ENCODE data around the gene FARS2. TPM values are rescaled to one million over a fixed set of nuclear protein-coding genes. Genes with fewer than 3 reads are reported as not detected.

Gene FARS2
- total and polyA plus RNA-seq, 4 donors = 6.3 to 14.2 (median 10.5) TPM

DNA sequence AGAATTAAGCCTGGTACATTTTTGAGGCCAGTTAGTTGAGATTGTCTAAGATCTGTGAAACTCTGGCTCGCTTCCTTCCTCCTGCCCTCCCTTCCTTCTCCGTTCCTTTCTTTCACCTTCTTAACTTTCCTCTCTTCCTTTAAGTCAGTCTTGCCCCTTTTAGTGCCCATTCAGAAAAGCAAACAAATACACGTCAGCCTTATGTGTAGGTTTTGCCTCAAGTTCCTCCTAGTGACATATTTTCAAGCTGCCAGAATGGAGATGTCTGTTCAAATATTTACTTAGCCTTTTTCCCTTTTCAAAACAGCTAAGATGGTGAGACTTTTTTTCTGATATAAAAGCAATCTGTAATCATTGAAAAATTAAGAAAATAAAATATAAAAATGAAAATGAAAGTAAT lies 178.4 kb downstream of the FARS2 start:
- 59 to 63% methylated on average over 3 of the region's 3 CpGs for WGBS, 2 donors
- H3K9me3 ChIP-seq (ENCODE audit: control insufficient read depth, low read length) = no peaks in the 10 kb centered on the region
- no peak overlapping the region for H3K4me3 ChIP-seq (ENCODE audit: low read length in 2 of 2)
- H3K36me3 ChIP-seq (ENCODE audit: control insufficient read depth in 1 of 2, insufficient read depth in 2 of 2, low read length in 1 of 2) = no peaks in the 10 kb centered on the region
- intact Hi-C loops (cut with DNase I) = no loop called here
- peaks cover 0 to 2% of the 10 kb centered on the region in 2 donors for H3K4me1 ChIP-seq (ENCODE audit: control insufficient read depth in 1 of 2, insufficient read depth in 2 of 2, low read length in 2 of 2)
- no peak overlapping the region for H3K27ac ChIP-seq (ENCODE audit: low read depth in 1 of 2, low read length in 2 of 2)
- no peak for ATAC-seq (ENCODE audit: low FRiP score)
- H3K27me3 ChIP-seq (ENCODE audit: control insufficient read depth in 1 of 2, insufficient read depth in 2 of 2, low read length in 1 of 2) = no peaks in the 10 kb centered on the region
- no peak for DNase-seq

DNA sequence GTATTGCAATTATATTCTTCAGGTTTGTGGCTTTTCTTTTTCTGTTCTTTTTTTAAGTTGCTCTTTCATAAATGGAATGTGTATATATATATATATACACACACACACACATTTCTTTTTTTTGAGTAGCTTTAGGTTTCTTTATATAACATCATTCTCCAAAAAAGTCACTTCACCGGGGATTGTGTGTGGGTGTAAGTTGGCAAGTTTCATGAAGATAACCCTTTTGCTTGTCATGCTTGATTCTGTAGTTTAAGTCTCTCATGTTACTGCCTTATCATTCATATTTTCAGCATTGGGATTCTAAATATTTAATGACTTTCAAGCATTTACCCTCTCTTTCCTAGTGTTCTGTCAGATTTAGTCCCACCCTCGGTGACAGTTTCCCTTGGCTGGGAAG lies 181.0 kb downstream of the FARS2 start:
- no peak for DNase-seq
- no peak for ATAC-seq (ENCODE audit: low FRiP score)
- H3K27me3 ChIP-seq (ENCODE audit: control insufficient read depth in 1 of 2, insufficient read depth in 2 of 2, low read length in 1 of 2) = no peaks in the 10 kb centered on the region
- WGBS, 2 donors = 53 to 65% methylated on average over 2 of the region's 2 CpGs
- no peak overlapping the region for H3K4me3 ChIP-seq (ENCODE audit: low read length in 2 of 2)
- no peak overlapping the region for H3K27ac ChIP-seq (ENCODE audit: low read depth in 1 of 2, low read length in 2 of 2)
- H3K9me3 ChIP-seq (ENCODE audit: control insufficient read depth, low read length) = no peaks in the 10 kb centered on the region
- intact Hi-C loops (cut with DNase I) = no loop called here
- no peaks in the 10 kb centered on the region for H3K4me1 ChIP-seq (ENCODE audit: control insufficient read depth in 1 of 2, insufficient read depth in 2 of 2, low read length in 2 of 2)
- H3K36me3 ChIP-seq (ENCODE audit: control insufficient read depth in 1 of 2, insufficient read depth in 2 of 2, low read length in 1 of 2) = no peaks in the 10 kb centered on the region

DNA sequence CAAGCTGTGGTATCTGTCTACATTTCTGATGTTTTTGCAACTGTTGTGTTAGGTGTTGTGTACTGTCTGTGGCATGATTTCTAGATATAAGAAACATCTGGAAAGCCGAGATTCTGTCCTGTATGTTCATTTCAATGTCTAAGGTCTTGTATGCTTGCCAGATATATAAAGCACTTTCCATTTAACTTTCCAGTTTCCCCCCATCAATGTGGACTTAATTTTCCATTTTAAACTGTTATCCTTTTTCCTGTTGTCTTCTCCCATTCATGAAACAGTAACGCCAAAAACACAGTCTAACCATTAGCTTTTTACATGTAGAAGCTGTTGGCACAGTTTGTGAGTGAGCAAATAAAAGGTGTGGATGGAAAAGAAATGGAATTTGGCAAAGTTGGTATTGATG lies 181.6 kb downstream of the FARS2 start:
- Histone ChIP-seq H3K9me3 (ENCODE audit: control insufficient read depth, low read length) (no peaks in the 10 kb centered on the region), H3K4me1 (ENCODE audit: control insufficient read depth in 1 of 2, insufficient read depth in 2 of 2, low read length in 2 of 2) (no peaks in the 10 kb centered on the region), H3K27me3 (ENCODE audit: control insufficient read depth in 1 of 2, insufficient read depth in 2 of 2, low read length in 1 of 2) (no peaks in the 10 kb centered on the region), H3K36me3 (ENCODE audit: control insufficient read depth in 1 of 2, insufficient read depth in 2 of 2, low read length in 1 of 2) (no peaks in the 10 kb centered on the region), H3K4me3 (ENCODE audit: low read length in 2 of 2) (no peak overlapping the region), H3K27ac (ENCODE audit: low read depth in 1 of 2, low read length in 2 of 2) (no peak overlapping the region)
- 72 to 84% methylated on average over 2 of the region's 2 CpGs for WGBS, 2 donors
- intact Hi-C loops (cut with DNase I) = no loop called here
- ATAC-seq (ENCODE audit: low FRiP score) (no peak), DNase-seq (no peak)

DNA sequence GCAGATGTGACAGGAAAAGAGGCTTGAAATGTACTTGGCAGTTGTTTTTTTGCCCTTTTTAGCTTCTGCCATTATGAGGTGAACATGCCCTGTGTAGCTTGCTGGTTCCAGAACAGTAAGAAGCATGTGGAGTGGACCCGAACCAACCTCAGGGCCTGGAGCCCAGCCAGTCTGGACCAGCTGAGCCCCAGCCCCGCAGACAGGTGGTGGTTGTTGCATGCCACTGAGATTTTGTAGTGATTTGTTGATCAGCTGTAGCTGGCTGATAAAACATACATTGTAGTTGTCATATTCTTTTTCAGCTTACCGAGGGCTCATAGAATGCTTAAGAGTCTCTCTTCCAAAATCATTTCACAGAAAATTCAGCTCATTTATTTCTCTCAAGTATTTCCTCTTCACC lies 182.2 kb downstream of the FARS2 start:
- DNase-seq = no peak
- H3K27ac ChIP-seq (ENCODE audit: low read depth in 1 of 2, low read length in 2 of 2) = no peak overlapping the region
- no peak for ATAC-seq (ENCODE audit: low FRiP score)
- H3K27me3 ChIP-seq (ENCODE audit: control insufficient read depth in 1 of 2, insufficient read depth in 2 of 2, low read length in 1 of 2) = no peaks in the 10 kb centered on the region
- H3K9me3 ChIP-seq (ENCODE audit: control insufficient read depth, low read length) = no peaks in the 10 kb centered on the region
- WGBS, 2 donors = 42 to 50% methylated on average over 3 of the region's 3 CpGs
- no peaks in the 10 kb centered on the region for H3K4me1 ChIP-seq (ENCODE audit: control insufficient read depth in 1 of 2, insufficient read depth in 2 of 2, low read length in 2 of 2)
- H3K4me3 ChIP-seq (ENCODE audit: low read length in 2 of 2) = no peak overlapping the region
- intact Hi-C loops (cut with DNase I) = no loop called here
- H3K36me3 ChIP-seq (ENCODE audit: control insufficient read depth in 1 of 2, insufficient read depth in 2 of 2, low read length in 1 of 2) = no peaks in the 10 kb centered on the region

DNA sequence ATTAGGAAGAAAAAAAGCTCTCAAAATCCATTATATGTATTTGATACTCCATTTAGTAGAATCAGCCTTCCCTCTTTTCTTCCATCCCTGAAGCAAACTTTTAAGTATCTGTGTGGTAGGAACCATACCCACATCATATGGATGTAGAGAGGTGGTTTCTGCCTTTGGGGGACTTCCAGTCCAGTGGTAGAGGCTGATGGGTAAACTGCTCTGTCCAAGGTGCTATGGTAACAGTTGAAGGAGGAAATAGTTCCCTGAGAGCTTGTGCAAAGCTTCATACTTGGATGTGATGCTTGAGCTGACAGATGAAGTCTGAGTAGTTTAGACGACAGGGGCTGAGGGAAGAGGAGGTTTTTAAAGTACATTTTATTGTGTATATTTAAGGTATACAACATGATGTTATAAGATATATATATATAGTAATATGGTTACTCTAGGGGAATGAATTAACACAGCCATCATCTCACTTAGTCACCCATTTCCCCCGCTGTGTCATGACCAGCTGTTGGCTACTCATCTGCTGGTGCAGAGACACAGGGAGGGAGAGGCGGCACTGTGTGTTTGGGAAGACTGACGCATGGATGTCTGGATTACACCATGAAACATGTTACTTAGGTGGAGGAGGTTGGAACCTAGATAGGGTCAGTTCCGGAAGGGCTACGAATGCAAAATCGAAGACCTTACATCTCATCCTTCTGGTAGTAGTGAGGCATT lies 185.2 kb downstream of the FARS2 start:
- Histone ChIP-seq H3K27ac (ENCODE audit: low read depth in 1 of 2, low read length in 2 of 2) (no peak overlapping the region), H3K27me3 (ENCODE audit: control insufficient read depth in 1 of 2, insufficient read depth in 2 of 2, low read length in 1 of 2) (no peaks in the 10 kb centered on the region), H3K9me3 (ENCODE audit: control insufficient read depth, low read length) (no peaks in the 10 kb centered on the region), H3K4me3 (ENCODE audit: low read length in 2 of 2) (no peak overlapping the region), H3K4me1 (ENCODE audit: control insufficient read depth in 1 of 2, insufficient read depth in 2 of 2, low read length in 2 of 2) (no peaks in the 10 kb centered on the region), H3K36me3 (ENCODE audit: control insufficient read depth in 1 of 2, insufficient read depth in 2 of 2, low read length in 1 of 2) (no peaks in the 10 kb centered on the region)
- no peak for DNase-seq
- WGBS, 2 donors = 95 to 96% methylated on average over 7 of the region's 7 CpGs
- intact Hi-C loops (cut with DNase I) = no loop called here
- ATAC-seq (ENCODE audit: low FRiP score) = no peak

DNA sequence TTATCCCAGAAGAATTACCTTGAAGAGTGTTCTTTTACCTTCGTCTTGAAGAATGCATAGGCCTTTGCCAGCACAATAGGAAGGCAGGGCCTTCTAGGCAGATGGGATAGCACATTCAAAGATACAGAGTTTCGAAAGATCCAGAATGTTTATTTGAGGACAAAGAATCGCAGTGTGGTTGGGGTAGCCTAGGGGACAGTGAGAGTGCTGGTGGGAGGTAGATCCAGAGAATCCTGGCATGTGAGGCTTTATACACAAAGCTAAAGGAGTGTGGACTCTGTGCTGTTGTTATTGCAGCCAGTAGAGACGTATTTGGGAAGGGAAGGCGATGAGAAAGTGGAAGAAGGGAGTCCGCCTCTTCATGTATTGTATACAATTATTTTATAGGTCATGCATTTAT lies 186.6 kb downstream of the FARS2 start:
- DNase-seq (no peak), ATAC-seq (ENCODE audit: low FRiP score) (no peak)
- Histone ChIP-seq H3K36me3 (ENCODE audit: control insufficient read depth in 1 of 2, insufficient read depth in 2 of 2, low read length in 1 of 2) (no peaks in the 10 kb centered on the region), H3K4me3 (ENCODE audit: low read length in 2 of 2) (no peak overlapping the region), H3K27ac (ENCODE audit: low read depth in 1 of 2, low read length in 2 of 2) (no peak overlapping the region), H3K27me3 (ENCODE audit: control insufficient read depth in 1 of 2, insufficient read depth in 2 of 2, low read length in 1 of 2) (no peaks in the 10 kb centered on the region), H3K9me3 (ENCODE audit: control insufficient read depth, low read length) (no peaks in the 10 kb centered on the region), H3K4me1 (ENCODE audit: control insufficient read depth in 1 of 2, insufficient read depth in 2 of 2, low read length in 2 of 2) (no peaks in the 10 kb centered on the region)
- intact Hi-C loops (cut with DNase I) = no loop called here
- 95 to 96% methylated on average over 6 of the region's 6 CpGs for WGBS, 2 donors

DNA sequence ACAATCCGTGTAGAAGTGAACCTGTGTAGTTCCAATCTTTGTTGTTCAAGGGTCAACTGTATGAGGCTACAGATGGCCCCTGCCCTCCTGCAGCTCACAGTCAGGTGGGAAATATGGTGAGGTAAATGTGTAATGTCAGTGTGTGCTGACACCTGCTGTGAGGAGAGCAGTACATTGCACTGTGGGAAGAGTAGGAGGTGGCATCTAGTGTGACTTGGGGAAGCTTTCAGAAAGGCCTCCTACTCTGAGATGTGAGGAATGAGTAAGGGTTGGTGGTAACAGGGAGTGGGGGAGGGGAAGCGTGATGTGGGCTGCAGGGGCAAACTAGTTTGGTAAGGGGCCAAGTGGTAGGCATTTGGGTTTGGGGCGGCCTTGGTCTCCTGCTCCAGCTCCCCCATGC lies 188.8 kb downstream of the FARS2 start:
- WGBS, 2 donors = 95 to 96% methylated on average over 3 of the region's 3 CpGs
- ATAC-seq (ENCODE audit: low FRiP score) (no peak), DNase-seq (no peak)
- Histone ChIP-seq H3K36me3 (ENCODE audit: control insufficient read depth in 1 of 2, insufficient read depth in 2 of 2, low read length in 1 of 2) (no peaks in the 10 kb centered on the region), H3K27ac (ENCODE audit: low read depth in 1 of 2, low read length in 2 of 2) (no peak overlapping the region), H3K4me1 (ENCODE audit: control insufficient read depth in 1 of 2, insufficient read depth in 2 of 2, low read length in 2 of 2) (no peaks in the 10 kb centered on the region), H3K4me3 (ENCODE audit: low read length in 2 of 2) (no peak overlapping the region), H3K27me3 (ENCODE audit: control insufficient read depth in 1 of 2, insufficient read depth in 2 of 2, low read length in 1 of 2) (no peaks in the 10 kb centered on the region), H3K9me3 (ENCODE audit: control insufficient read depth, low read length) (no peaks in the 10 kb centered on the region)
- intact Hi-C loops (cut with DNase I) = no loop called here

DNA sequence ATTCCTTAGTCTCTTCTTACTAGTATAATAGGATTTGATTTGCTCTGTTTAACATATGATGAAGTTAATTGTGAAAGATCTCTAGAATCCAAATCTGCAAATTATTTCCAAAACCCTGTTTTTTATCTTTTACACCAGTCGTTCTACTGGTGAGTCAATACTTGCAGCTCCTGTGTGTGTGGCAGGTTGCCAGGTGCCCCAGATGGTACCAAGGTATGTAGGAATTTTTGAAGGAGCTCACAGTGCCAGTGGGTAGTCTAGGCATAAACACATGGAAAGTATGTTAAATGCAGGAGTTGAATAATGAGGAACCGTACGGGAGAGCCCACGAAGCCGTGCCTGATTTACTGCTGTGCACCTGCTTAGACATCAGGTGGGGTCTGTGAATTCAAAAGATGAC lies 192.2 kb downstream of the FARS2 start:
- Histone ChIP-seq H3K36me3 (ENCODE audit: control insufficient read depth in 1 of 2, insufficient read depth in 2 of 2, low read length in 1 of 2) (no peaks in the 10 kb centered on the region), H3K4me3 (ENCODE audit: low read length in 2 of 2) (no peak overlapping the region), H3K4me1 (ENCODE audit: control insufficient read depth in 1 of 2, insufficient read depth in 2 of 2, low read length in 2 of 2) (no peaks in the 10 kb centered on the region), H3K27me3 (ENCODE audit: control insufficient read depth in 1 of 2, insufficient read depth in 2 of 2, low read length in 1 of 2) (no peaks in the 10 kb centered on the region), H3K27ac (ENCODE audit: low read depth in 1 of 2, low read length in 2 of 2) (no peak overlapping the region), H3K9me3 (ENCODE audit: control insufficient read depth, low read length) (no peaks in the 10 kb centered on the region)
- intact Hi-C loops (cut with DNase I) = no loop called here
- ATAC-seq (ENCODE audit: low FRiP score) = no peak
- no peak for DNase-seq
- WGBS, 2 donors = 80 to 85% methylated on average over 5 of the region's 5 CpGs

DNA sequence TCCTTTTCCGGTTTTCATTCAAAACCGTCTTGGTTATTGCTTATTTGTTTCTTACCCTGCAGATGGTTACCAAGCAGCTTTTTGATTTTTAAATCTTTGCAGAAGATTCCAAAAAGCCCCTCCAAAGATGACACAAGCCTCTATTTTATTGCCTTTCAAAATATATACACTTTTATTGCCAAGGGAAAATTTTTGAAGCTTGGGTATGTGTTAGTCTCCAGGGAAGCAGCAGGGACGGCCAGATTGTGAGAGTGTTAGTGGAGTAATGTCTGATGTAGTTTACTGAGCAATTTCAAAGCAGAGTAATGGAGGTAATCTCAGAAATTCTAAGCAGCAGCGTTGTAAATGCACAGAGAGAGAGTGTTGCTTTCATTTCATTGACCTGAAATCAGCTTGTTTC lies 193.8 kb downstream of the FARS2 start:
- Histone ChIP-seq H3K4me1 (ENCODE audit: control insufficient read depth in 1 of 2, insufficient read depth in 2 of 2, low read length in 2 of 2) (no peaks in the 10 kb centered on the region), H3K9me3 (ENCODE audit: control insufficient read depth, low read length) (no peaks in the 10 kb centered on the region), H3K36me3 (ENCODE audit: control insufficient read depth in 1 of 2, insufficient read depth in 2 of 2, low read length in 1 of 2) (no peaks in the 10 kb centered on the region), H3K4me3 (ENCODE audit: low read length in 2 of 2) (no peak overlapping the region), H3K27me3 (ENCODE audit: control insufficient read depth in 1 of 2, insufficient read depth in 2 of 2, low read length in 1 of 2) (no peaks in the 10 kb centered on the region), H3K27ac (ENCODE audit: low read depth in 1 of 2, low read length in 2 of 2) (no peak overlapping the region)
- DNase-seq = no peak
- intact Hi-C loops (cut with DNase I) = no loop called here
- no peak for ATAC-seq (ENCODE audit: low FRiP score)
- 50 to 57% methylated on average over 4 of the region's 4 CpGs for WGBS, 2 donors
